D721Med (cell line): ENCODE measurements around the gene DIAPH1.

Source experiments
- DNase-seq: peaks from one replicate; pipeline ENCODE4 v3.0.0; 2011; ENCODE audit warnings: low spot score; ENCODE audit not compliant: insufficient read length
- FAIRE-seq: peaks from 2 replicates; lab custom pipeline; 2011; peaks lifted over from hg19 to GRCh38; lab: Jason Lieb, UNC
- CTCF ChIP-seq: IDR thresholded peaks from 2 replicates; pipeline ENCODE4 v1.5.1; 2012; ENCODE audit warnings: mild to moderate bottlenecking, control low read depth; ENCODE audit not compliant: insufficient read depth; ENCODE audit errors: missing control alignments

Gene DIAPH1

GRCh38 chr5:141527426-141527825, 91.4 kb downstream of the DIAPH1 start:
- DNase-seq (no peak), FAIRE-seq (no peak)
- TF ChIP-seq CTCF: no peak

GRCh38 chr5:141525653-141526052, 93.1 kb downstream of the DIAPH1 start:
- DNase-seq (no peak), FAIRE-seq (no peak)
- no peak for TF ChIP-seq CTCF

GRCh38 chr5:141524604-141525597, 93.9 kb downstream of the DIAPH1 start:
- DNase-seq: peak; percentile 60
- peak; percentile 83 for TF ChIP-seq CTCF
- peak; percentile 72 for FAIRE-seq

GRCh38 chr5:141523991-141524390, 94.8 kb downstream of the DIAPH1 start:
- TF ChIP-seq CTCF: no peak
- DNase-seq (no peak), FAIRE-seq (no peak)

GRCh38 chr5:141522301-141522700, 96.5 kb downstream of the DIAPH1 start:
- no peak for TF ChIP-seq CTCF
- DNase-seq (no peak), FAIRE-seq (no peak)

GRCh38 chr5:141521244-141521781, 97.5 kb downstream of the DIAPH1 start:
- DNase-seq (no peak), FAIRE-seq (no peak)
- no peak for TF ChIP-seq CTCF
